GM23338 (cell line): Measurements from ENCODE around the gene UNC5B. TPM values are rescaled to one million over a fixed set of nuclear protein-coding genes. Genes with fewer than 3 reads are reported as not detected.

ENCODE experiments used
- ATAC-seq: fragments of 200-7000 bp; cut with Tn5 transposase; 3 replicates; pipeline ENCODE4 v1.9.1; 2020
- DNase-seq: peaks from one replicate; pipeline ENCODE4 v3.0.0-alpha.2; 2015; ENCODE audit warnings: low spot score
- H2AFZ ChIP-seq: fragments of 200-600 bp; sonication (generic); 2 replicates; pipeline ENCODE4 v1.8.0; 2016; ENCODE audit warnings: antibody characterized with exemption, mild to moderate bottlenecking, moderate library complexity
- H3F3A ChIP-seq: fragments of 200-600 bp; sonication (generic); replicated peaks from 2 replicates; pipeline ENCODE4 v1.8.0; 2017; ENCODE audit warnings: antibody characterized with exemption, mixed run types, low read depth
- H3K27ac ChIP-seq: fragments of 200-600 bp; sonication (generic); 2 replicates; pipeline ENCODE4 v1.6.1; 2016; ENCODE audit warnings: low read depth
- H3K27me3 ChIP-seq: fragments of 200-600 bp; sonication (generic); 2 replicates; pipeline ENCODE4 v1.8.0; 2016; ENCODE audit warnings: mild to moderate bottlenecking, mixed run types, moderate library complexity; ENCODE audit not compliant: insufficient read depth
- H3K36me3 ChIP-seq: fragments of 200-600 bp; sonication (generic); 2 replicates; pipeline ENCODE4 v1.8.0; 2016; ENCODE audit warnings: mild to moderate bottlenecking; ENCODE audit not compliant: insufficient read depth
- H3K4me1 ChIP-seq: fragments of 200-600 bp; sonication (generic); 2 replicates; pipeline ENCODE4 v1.8.0; 2016; ENCODE audit warnings: mild to moderate bottlenecking, moderate library complexity; ENCODE audit not compliant: insufficient read depth
- H3K4me2 ChIP-seq: fragments of 200-600 bp; sonication (generic); 2 replicates; pipeline ENCODE4 v1.7.1; 2017; ENCODE audit warnings: mixed run types
- H3K4me3 ChIP-seq: fragments of 200-600 bp; sonication (generic); 2 replicates; pipeline ENCODE4 v1.6.1; 2016; ENCODE audit warnings: mixed run types
- H3K79me2 ChIP-seq: fragments of 200-600 bp; sonication (generic); replicated peaks from 2 replicates; pipeline ENCODE4 v1.8.0; 2017; ENCODE audit warnings: mild to moderate bottlenecking; ENCODE audit not compliant: insufficient read depth
- H3K9me2 ChIP-seq: fragments of 200-600 bp; sonication (generic); 2 replicates; pipeline ENCODE4 v1.8.0; 2017; ENCODE audit not compliant: insufficient read depth
- H4K20me1 ChIP-seq: fragments of 200-600 bp; sonication (generic); replicated peaks from 2 replicates; pipeline ENCODE4 v1.8.0; 2017; ENCODE audit warnings: mild to moderate bottlenecking; ENCODE audit not compliant: insufficient read depth
- H3K27ac Mint-ChIP-seq: 2 replicates; pipeline ENCODE4 v1.8.0; 2020; ENCODE audit warnings: inconsistent platforms, mild to moderate bottlenecking, moderate library complexity, mixed read lengths
- H3K27me3 Mint-ChIP-seq: 3 replicates; pipeline ENCODE4 v1.8.0; 2022; ENCODE audit warnings: low read depth, mild to moderate bottlenecking, moderate library complexity, mixed read lengths, inconsistent platforms; ENCODE audit not compliant: insufficient read depth, poor library complexity
- H3K36me3 Mint-ChIP-seq: 3 replicates; pipeline ENCODE4 v1.8.0; 2021; ENCODE audit warnings: low read depth, mild to moderate bottlenecking, inconsistent platforms, moderate library complexity, mixed read lengths
- H3K4me1 Mint-ChIP-seq: 3 replicates; pipeline ENCODE4 v1.8.0; 2020; ENCODE audit warnings: mild to moderate bottlenecking, inconsistent platforms, mixed read lengths
- H3K4me3 Mint-ChIP-seq: 3 replicates; pipeline ENCODE4 v1.8.0; 2021; ENCODE audit warnings: moderate library complexity, mild to moderate bottlenecking, inconsistent platforms, mixed read lengths
- H3K9me3 Mint-ChIP-seq: 3 replicates; pipeline ENCODE4 v1.8.0; 2020; ENCODE audit warnings: moderate library complexity, mild to moderate bottlenecking, inconsistent platforms, mixed read lengths
- EZH2 ChIP-seq: fragments of 200-600 bp; sonication (generic); IDR thresholded peaks from one replicate; pipeline ENCODE4 v1.8.0; 2017; ENCODE audit warnings: antibody characterized with exemption, mild to moderate bottlenecking, low read depth; ENCODE audit not compliant: unreplicated experiment
- EZH2phosphoT487 ChIP-seq: fragments of 200-600 bp; sonication (generic); IDR thresholded peaks from one replicate; pipeline ENCODE4 v1.8.1; 2018; ENCODE audit warnings: antibody characterized with exemption; ENCODE audit not compliant: unreplicated experiment
- JUNB ChIP-seq: IDR thresholded peaks from one replicate; pipeline ENCODE4 v1.6.1; 2016; ENCODE audit warnings: antibody characterized with exemption; ENCODE audit not compliant: unreplicated experiment
- REST ChIP-seq: IDR thresholded peaks from one replicate; pipeline ENCODE4 v1.6.1; 2018; ENCODE audit warnings: antibody characterized with exemption; ENCODE audit not compliant: unreplicated experiment
- polyA plus RNA-seq: library from polyadenylated mRNA; unstranded; fragments of >200 nt; fragmentation: Nextera tagmentation; extraction: Ambion mirVana; gene quantifications from 2 replicates; pipeline ENCODE4 v1.2.1, GENCODE V29; 2016
- total RNA-seq: library from RNA; depleted of rRNA; stranded (reverse); fragments of >200 nt; shearing (Covaris generic); gene quantifications from 2 replicates; pipeline ENCODE4 v1.2.3, GENCODE V29; 2014
- TF ChIP-seq, protein P1 (sequence below), 2 experiments: fragments of 200-600 bp in 1 of 2; sonication (generic) in 1 of 2; conservative IDR thresholded peaks; 2 replicates each; pipeline versions ENCODE4 v1.5.1 to v1.6.1; 2016 to 2017; ENCODE audit warnings: antibody characterized with exemption in 2 of 2, low read depth in 2 of 2, mild to moderate bottlenecking in 2 of 2, moderate library complexity in 1 of 2
- TF ChIP-seq, protein P2 (sequence below): IDR thresholded peaks from 2 replicates; pipeline ENCODE4 v1.6.1; 2016; ENCODE audit warnings: antibody characterized with exemption

Gene UNC5B
- total and polyA plus RNA-seq, 2 experiments from 2014 or later = 8.0 to 31.2 TPM

- TF ChIP-seq REST = no peak
Observed at GRCh38 chr10:71312811-71313789, 100.7 kb downstream of the UNC5B start (continued).

- peak overlapping the region; percentile 50 for H3K4me3 ChIP-seq
- peak overlapping the region; percentile 53; the same call in 2 of the 3 replicates for H3K4me3 Mint-ChIP-seq
Observed at GRCh38 chr10:71314028-71314693, 101.8 kb downstream of the UNC5B start.

More at GRCh38 chr10:71314028-71314693, 101.8 kb downstream of the UNC5B start:
- TF ChIP-seq JUNB (no peak), EZH2 (no peak), EZH2phosphoT487 (no peak)
- TF ChIP-seq, protein P1, sequence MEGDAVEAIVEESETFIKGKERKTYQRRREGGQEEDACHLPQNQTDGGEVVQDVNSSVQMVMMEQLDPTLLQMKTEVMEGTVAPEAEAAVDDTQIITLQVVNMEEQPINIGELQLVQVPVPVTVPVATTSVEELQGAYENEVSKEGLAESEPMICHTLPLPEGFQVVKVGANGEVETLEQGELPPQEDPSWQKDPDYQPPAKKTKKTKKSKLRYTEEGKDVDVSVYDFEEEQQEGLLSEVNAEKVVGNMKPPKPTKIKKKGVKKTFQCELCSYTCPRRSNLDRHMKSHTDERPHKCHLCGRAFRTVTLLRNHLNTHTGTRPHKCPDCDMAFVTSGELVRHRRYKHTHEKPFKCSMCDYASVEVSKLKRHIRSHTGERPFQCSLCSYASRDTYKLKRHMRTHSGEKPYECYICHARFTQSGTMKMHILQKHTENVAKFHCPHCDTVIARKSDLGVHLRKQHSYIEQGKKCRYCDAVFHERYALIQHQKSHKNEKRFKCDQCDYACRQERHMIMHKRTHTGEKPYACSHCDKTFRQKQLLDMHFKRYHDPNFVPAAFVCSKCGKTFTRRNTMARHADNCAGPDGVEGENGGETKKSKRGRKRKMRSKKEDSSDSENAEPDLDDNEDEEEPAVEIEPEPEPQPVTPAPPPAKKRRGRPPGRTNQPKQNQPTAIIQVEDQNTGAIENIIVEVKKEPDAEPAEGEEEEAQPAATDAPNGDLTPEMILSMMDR (conservative IDR thresholded peaks at IDR 0.05; ENCODE audit: low read depth in 2 of 2) = peak; percentile 62 to 81
- TF ChIP-seq, protein P2, sequence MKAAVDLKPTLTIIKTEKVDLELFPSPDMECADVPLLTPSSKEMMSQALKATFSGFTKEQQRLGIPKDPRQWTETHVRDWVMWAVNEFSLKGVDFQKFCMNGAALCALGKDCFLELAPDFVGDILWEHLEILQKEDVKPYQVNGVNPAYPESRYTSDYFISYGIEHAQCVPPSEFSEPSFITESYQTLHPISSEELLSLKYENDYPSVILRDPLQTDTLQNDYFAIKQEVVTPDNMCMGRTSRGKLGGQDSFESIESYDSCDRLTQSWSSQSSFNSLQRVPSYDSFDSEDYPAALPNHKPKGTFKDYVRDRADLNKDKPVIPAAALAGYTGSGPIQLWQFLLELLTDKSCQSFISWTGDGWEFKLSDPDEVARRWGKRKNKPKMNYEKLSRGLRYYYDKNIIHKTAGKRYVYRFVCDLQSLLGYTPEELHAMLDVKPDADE = no peak
- H3K36me3 Mint-ChIP-seq = no peaks in the 10 kb centered on the region
- Histone ChIP-seq H3K79me2 (no peaks in the 10 kb centered on the region), H3K27ac (no peak overlapping the region), H3K4me2 (peak overlapping the region; percentile 77), H3F3A (0 out of 2 replicates have a peak, but pooled peaks cover 2% of the 10 kb centered on the region), H2AFZ (peak overlapping the region; percentile 93), H4K20me1 (no peaks in the 10 kb centered on the region), H3K4me1 (no peaks in the 10 kb centered on the region), H3K9me2 (no peaks in the 10 kb centered on the region), H3K36me3 (no peaks in the 10 kb centered on the region), H3K27me3 (no peaks in the 10 kb centered on the region)
- H3K4me1 Mint-ChIP-seq = peaks cover 17% of the 10 kb centered on the region; the same call in 2 of the 3 replicates
- H3K27ac Mint-ChIP-seq = no peak overlapping the region
- H3K27me3 Mint-ChIP-seq = peaks cover 3% of the 10 kb centered on the region
- H3K9me3 Mint-ChIP-seq = no peaks in the 10 kb centered on the region
- ATAC-seq (peak; percentile 55), DNase-seq (peak; percentile 80)
